Natural killer cell (primary cell): ENCODE results near the gene PTH2R. TPM values are rescaled to one million over a fixed set of nuclear protein-coding genes. Genes with fewer than 3 reads are reported as not detected.

Experiments used
- ATAC-seq, 3 donors: fragments of 150-1000 bp in 2 of 3; fragments of 200-7000 bp in 1 of 3; cut with Tn5 transposase; 1 replicate in 1 of 3; 2 replicates in 2 of 3; pipeline ENCODE4 v1.10.0; 2021; ENCODE audit warnings: mild to moderate bottlenecking in 2 of 3, moderate library complexity in 2 of 3
- DNase-seq, 2 donors: peaks; one replicate each; pipeline versions ENCODE4 v3.0.0 to v3.0.0-alpha.2; 2013 to 2021; ENCODE audit warnings: mixed read lengths in 1 of 2
- H3K27ac ChIP-seq: one replicate; pipeline ENCODE4 v1.5.1; 2013; ENCODE audit warnings: mild to moderate bottlenecking, low read length
- H3K27me3 ChIP-seq: one replicate; pipeline ENCODE4 v1.6.1; 2013; ENCODE audit warnings: low read length; ENCODE audit not compliant: control insufficient read depth, insufficient read depth
- H3K36me3 ChIP-seq: one replicate; pipeline ENCODE4 v1.6.1; 2013; ENCODE audit warnings: low read length; ENCODE audit not compliant: control insufficient read depth, insufficient read depth
- H3K4me1 ChIP-seq: one replicate; pipeline ENCODE4 v1.6.1; 2013; ENCODE audit warnings: low read length; ENCODE audit not compliant: control insufficient read depth, insufficient read depth
- H3K4me3 ChIP-seq: one replicate; pipeline ENCODE4 v1.5.1; 2013; ENCODE audit warnings: low read length
- H3K9me3 ChIP-seq: one replicate; pipeline ENCODE4 v1.6.1; 2013; ENCODE audit warnings: low read length; ENCODE audit not compliant: control insufficient read depth, insufficient read depth
- H3K27ac Mint-ChIP-seq, 2 donors: one replicate each; pipeline ENCODE4 v1.8.0; 2022; ENCODE audit warnings: mild to moderate bottlenecking in 2 of 2, mixed read lengths in 2 of 2, moderate library complexity in 1 of 2
- H3K27me3 Mint-ChIP-seq, 2 donors: one replicate each; pipeline ENCODE4 v1.8.0; 2022; ENCODE audit warnings: low read depth in 2 of 2, mixed read lengths in 2 of 2
- H3K36me3 Mint-ChIP-seq: one replicate; pipeline ENCODE4 v1.8.0; 2022; ENCODE audit warnings: mixed read lengths
- H3K4me1 Mint-ChIP-seq, 2 donors: one replicate each; pipeline ENCODE4 v1.8.0; 2022; ENCODE audit warnings: mixed read lengths in 2 of 2
- H3K4me3 Mint-ChIP-seq: one replicate; pipeline ENCODE4 v1.8.0; 2022; ENCODE audit warnings: mild to moderate bottlenecking, moderate library complexity, mixed read lengths
- H3K9me3 Mint-ChIP-seq, 2 donors: one replicate each; pipeline ENCODE4 v1.8.0; 2022; ENCODE audit warnings: mixed read lengths in 2 of 2
- CTCF ChIP-seq: fragments of 200-600 bp; IDR thresholded peaks from one replicate; pipeline ENCODE4 v1.8.0; 2022; ENCODE audit warnings: antibody characterized with exemption
- WGBS: methylation state at CpG from one replicate; pipeline ENCODE4 v1.1.7; 2013; ENCODE audit warnings: missing lambda C conversion rate; ENCODE audit not compliant: insufficient coverage; 5-methylcytosine and 5-hydroxymethylcytosine counted together
- intact Hi-C: fragments of 100-400 bp; cut with micrococcal nuclease; formaldehyde crosslinking; loops from one replicate; pipeline ENCODE4 v1.14.2; 2022
- total RNA-seq, 4 donors: library from RNA; stranded (reverse); fragments of 120-200 nt in 1 of 4; gene quantifications; one replicate each; pipeline versions ENCODE4 v1.2.3 to v1.2.4, GENCODE V29; 2013 to 2022

Gene PTH2R
- total RNA-seq, 3 donors from 2014 or later (not counting 1 experiment from before 2014, with no cell fraction given): 0.50 to 0.65 (median 0.61) TPM

- 95% methylated on average over 3 of the region's 3 CpGs for WGBS
- no peak overlapping the region for H3K4me3 ChIP-seq
- H3K36me3 ChIP-seq: no peaks in the 10 kb centered on the region
- H3K27ac ChIP-seq: no peak overlapping the region
- Mint-ChIP-seq H3K27ac (no peak overlapping the region), H3K9me3 (no peaks in the 10 kb centered on the region), H3K27me3 (peaks cover 19 to 21% of the 10 kb centered on the region in 2 donors), H3K4me3 (no peak overlapping the region), H3K4me1 (no peaks in the 10 kb centered on the region), H3K36me3 (no peaks in the 10 kb centered on the region)
- no peaks in the 10 kb centered on the region for H3K9me3 ChIP-seq
- ATAC-seq: no peak
- H3K4me1 ChIP-seq: no peaks in the 10 kb centered on the region
- no peak for TF ChIP-seq CTCF
- peaks cover 5% of the 10 kb centered on the region for H3K27me3 ChIP-seq
- intact Hi-C loops: no loop called here
- no peak for DNase-seq
Measured at GRCh38 chr2:208379192-208379591, 27.4 kb upstream of the PTH2R start.

GRCh38 chr2:208384637-208385036, 22.0 kb upstream of the PTH2R start:
- H3K27ac ChIP-seq: no peak overlapping the region
- peaks cover 7% of the 10 kb centered on the region for H3K27me3 ChIP-seq
- H3K4me3 ChIP-seq: no peak overlapping the region
- H3K27me3 Mint-ChIP-seq: peaks cover 22% of the 10 kb centered on the region in 2 donors
- H3K4me1 Mint-ChIP-seq: no peaks in the 10 kb centered on the region
- no peaks in the 10 kb centered on the region for H3K9me3 Mint-ChIP-seq
- TF ChIP-seq CTCF: no peak
- DNase-seq (no peak), ATAC-seq (no peak)
- H3K36me3 ChIP-seq: no peaks in the 10 kb centered on the region
- 85% methylated on average over 2 of the region's 4 CpGs for WGBS
- H3K27ac Mint-ChIP-seq: no peak overlapping the region
- no peaks in the 10 kb centered on the region for H3K9me3 ChIP-seq
- intact Hi-C loops: no loop called here
- H3K4me3 Mint-ChIP-seq: no peak overlapping the region
- no peaks in the 10 kb centered on the region for H3K36me3 Mint-ChIP-seq
- H3K4me1 ChIP-seq: no peaks in the 10 kb centered on the region

- Histone ChIP-seq H3K4me3 (no peak overlapping the region), H3K27ac (no peak overlapping the region), H3K27me3 (peaks cover 7% of the 10 kb centered on the region), H3K4me1 (no peaks in the 10 kb centered on the region), H3K9me3 (no peaks in the 10 kb centered on the region), H3K36me3 (no peaks in the 10 kb centered on the region)
- Mint-ChIP-seq H3K4me1 (no peaks in the 10 kb centered on the region), H3K4me3 (no peak overlapping the region), H3K27me3 (peaks cover 13 to 19% of the 10 kb centered on the region in 2 donors), H3K27ac (no peak overlapping the region), H3K36me3 (no peaks in the 10 kb centered on the region), H3K9me3 (no peaks in the 10 kb centered on the region)
- intact Hi-C loops: no loop called here
- ATAC-seq (no peak), DNase-seq (no peak)
- TF ChIP-seq CTCF: no peak
- WGBS: 0% methylated on average over 1 of the region's 2 CpGs
Measured at GRCh38 chr2:208386541-208386940, 20.1 kb upstream of the PTH2R start.

- Mint-ChIP-seq H3K36me3 (no peaks in the 10 kb centered on the region), H3K27ac (no peak overlapping the region), H3K4me1 (no peaks in the 10 kb centered on the region), H3K9me3 (peaks cover 0 to 7% of the 10 kb centered on the region in 2 donors), H3K27me3 (peaks cover 0 to 3% of the 10 kb centered on the region in 2 donors), H3K4me3 (no peak overlapping the region)
- DNase-seq: no peak
- H3K4me3 ChIP-seq: no peak overlapping the region
- ATAC-seq: no peak
- no peak overlapping the region for H3K27ac ChIP-seq
- WGBS: 86% methylated on average over 3 of the region's 3 CpGs
- H3K27me3 ChIP-seq: peaks cover 2% of the 10 kb centered on the region
- H3K36me3 ChIP-seq: no peaks in the 10 kb centered on the region
- TF ChIP-seq CTCF: no peak
- intact Hi-C loops: no loop called here
- H3K4me1 ChIP-seq: no peaks in the 10 kb centered on the region
- H3K9me3 ChIP-seq: peaks cover 20% of the 10 kb centered on the region
Measured at GRCh38 chr2:208389940-208390339, 16.7 kb upstream of the PTH2R start.
